HS-5 (cell line): ENCODE results near the gene TEX9.
"Not testable (repeated sequence)": the region's sequence is repeated elsewhere in the genome, so short reads cannot be mapped to it uniquely, and the experiment has no call there.

Source experiments
- DNase-seq: peaks from one replicate; pipeline ENCODE4 v3.0.0-alpha.2; 2012; ENCODE audit warnings: low read depth

TEX9 gene

GRCh38 chr15:56365075-56365711 lies at the start of gene TEX9:
Gene TEX9 (plus strand): TSS chr15:56365426. CDS start chr15:56365451, 25 bp downstream.
- DNase-seq = peak; percentile 58

DNA sequence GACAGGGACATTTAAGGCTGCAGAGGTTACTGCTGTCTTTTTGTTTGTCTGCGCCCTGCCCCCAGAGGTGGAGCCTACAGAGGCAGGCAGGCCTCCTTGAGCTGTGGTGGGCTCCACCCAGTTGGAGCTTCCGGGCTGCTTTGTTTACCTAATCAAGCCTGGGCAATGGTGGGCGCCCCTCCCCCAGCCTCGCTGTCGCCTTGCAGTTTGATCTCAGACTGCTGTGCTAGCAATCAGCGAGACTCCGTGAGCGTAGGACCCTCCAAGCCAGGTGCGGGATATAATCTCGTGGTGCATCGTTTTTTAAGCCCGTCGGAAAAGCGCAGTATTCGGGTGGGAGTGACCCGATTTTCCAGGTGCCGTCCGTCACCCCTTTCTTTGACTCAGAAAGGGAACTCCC lies 48.7 kb upstream of the TEX9 start:
- DNase-seq = not testable (repeated sequence)

DNA sequence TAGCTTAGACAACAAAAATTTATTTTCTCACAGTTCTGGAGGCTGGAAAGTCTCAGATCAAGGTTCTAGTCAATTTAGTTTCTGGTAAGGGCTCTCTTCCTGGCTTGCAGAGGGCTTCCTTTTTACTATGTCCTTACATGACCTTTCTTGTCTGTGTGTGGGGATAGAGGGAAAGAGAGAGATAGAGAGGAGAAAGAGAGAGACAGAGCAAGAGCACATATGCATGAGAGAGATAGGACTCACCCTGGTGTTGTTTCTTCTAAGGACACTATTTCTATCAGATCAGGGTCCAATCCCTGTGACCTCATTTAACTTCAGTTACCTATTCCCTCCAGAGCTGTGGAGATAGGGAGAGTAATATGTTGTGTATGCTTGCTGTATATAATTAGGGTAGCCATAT lies 44.9 kb upstream of the TEX9 start:
- DNase-seq = no peak

- no peak for DNase-seq
Observed at GRCh38 chr15:56320861-56321260, 44.4 kb upstream of the TEX9 start.

DNA sequence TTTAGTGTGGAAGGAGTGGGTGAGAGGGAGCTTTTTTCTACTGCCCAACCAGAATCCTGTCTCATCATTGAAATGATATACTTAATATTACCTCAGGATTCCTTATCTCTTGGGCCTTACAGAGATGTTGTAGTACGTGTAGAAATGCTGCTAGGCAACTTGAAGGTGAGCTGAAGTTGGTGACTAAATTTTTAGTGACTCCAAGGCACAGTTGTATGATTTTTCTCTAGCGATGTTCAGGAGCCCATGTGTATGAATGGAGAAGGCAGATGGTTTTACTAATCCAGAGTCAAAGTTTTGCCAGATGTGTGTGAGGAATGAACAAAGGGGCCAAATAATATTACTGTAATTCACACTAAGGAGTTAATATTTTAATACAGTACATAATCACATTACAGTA lies 42.8 kb upstream of the TEX9 start:
- DNase-seq = no peak

DNA sequence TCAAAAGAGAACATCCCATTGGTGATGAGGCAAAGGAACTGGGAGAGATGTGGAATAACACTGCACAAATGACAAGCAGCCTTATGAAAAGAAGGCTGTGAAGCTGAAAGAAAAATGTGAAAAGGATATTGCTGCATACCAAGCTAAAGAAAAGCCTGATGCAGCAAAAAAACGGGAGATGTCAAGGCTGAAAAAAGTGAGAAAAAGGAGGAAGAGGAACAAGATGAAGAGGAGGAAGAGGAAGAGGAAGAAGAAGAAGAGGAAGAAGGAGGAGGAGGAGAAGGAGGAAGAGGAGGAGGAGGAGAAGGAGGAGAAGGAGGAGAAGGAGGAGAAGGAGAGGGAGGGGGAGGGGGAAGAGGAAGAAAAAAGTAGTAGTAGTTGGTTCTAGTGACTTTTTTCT lies 41.8 kb upstream of the TEX9 start:
- no peak for DNase-seq

- DNase-seq = peak; percentile 50
Observed at GRCh38 chr15:56325186-56325585, 40.0 kb upstream of the TEX9 start.

DNA sequence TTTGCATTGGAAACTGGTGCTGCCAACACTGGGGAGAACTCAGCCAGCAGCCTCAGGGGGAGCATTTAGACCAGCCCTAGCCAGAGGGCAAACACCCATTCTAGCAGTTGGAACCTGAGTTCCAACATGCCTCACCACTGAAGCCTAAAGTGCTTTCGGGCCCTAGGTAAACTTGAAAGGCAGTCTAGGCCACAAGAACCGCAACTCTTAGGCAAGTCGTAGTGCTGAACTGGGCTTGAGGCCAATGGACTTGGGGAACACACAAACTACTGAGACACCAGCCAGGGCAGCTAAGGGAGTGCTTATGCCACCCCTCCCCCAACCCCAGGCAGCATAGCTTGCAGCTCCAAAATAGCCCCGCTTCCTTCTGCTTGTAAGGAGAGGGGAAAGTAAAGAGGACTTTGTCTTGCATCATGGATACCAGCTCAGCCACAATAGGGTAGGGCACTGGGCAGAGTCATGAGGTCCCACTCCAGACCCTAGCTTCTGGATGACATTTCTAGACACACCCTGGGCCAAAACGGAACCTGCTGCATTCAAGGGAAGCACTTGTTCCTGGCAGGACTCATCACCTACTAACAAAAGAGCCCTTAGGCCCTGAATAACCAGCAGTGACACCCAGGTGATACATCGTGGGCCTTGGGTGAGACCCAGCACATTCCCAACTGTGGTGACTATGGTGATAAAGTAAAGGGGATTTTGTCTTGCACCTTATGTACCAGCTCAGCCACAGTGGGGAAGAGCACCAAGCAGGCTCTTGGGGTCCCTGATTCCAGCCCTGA lies 37.3 kb upstream of the TEX9 start:
- no peak for DNase-seq

DNA sequence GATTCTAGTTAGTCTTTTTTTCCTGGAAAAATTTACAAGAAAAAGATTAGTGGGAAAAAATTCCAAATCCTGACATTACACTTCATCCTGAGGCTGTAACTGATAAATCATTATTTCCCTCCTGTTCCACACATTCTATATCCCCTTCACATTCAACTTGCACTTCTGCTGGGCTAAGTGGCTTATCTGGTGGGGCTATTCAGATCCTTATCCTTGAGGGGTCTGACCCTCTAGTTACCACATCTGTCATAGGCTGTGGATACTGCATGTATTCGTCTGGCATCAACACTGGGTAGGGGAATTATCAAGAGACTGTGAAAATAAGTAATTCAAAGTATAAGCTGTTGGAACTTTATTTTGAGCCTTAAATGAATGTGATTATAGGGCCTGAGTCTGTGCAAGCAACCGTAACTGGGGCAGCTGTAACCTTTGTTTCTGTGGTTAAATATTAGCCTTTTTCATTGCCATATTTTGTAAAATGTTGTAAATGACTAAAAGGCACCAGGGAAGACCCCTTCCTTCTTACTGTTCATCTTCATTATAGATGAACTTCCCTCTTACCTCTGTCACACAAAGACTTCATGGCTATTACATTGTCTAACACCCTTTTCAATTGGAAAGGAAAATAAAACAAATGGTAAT lies 28.0 kb upstream of the TEX9 start:
- DNase-seq = no peak

- no peak for DNase-seq
Observed at GRCh38 chr15:56339594-56339993, 25.6 kb upstream of the TEX9 start.

DNA sequence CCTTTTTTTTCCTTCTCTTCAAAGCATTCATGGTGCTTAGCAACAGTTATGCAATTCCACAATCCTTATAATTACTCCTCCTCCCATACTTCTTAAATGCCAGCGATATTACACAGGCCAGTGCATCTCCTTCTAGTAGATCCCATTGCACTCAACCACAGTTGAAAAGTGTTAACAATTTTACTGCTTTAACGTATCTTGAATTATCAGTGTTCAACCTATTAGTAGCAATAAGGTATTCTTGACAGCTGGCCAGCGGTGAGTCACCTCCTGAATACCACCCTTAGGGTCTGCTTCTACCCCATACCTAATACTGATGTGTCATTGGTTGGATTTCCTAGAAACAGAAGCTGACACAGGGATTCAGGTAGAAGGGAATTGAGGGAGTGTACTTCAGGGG lies 24.0 kb upstream of the TEX9 start:
- DNase-seq = no peak

DNA sequence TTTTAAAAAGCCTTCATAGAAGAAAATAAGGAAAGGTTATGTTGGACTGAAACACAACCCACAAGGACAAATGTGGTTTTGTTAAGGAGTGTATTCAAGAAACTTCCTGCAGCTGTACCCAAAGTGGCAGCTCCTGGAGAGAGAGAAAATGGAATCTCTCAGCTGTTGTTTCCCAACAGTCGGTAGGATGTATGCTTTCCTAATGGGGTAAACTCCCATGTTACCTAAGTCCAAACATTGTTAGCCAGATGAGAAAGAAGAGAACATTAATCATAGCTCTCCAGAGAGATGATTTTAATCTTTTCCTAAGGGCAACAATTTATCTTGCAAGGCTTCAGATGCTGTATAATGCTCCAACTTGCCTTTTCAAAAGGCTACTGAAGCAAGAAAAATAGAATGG lies 22.6 kb upstream of the TEX9 start:
- no peak for DNase-seq

GRCh38 chr15:56343879-56344278 lies 21.3 kb upstream of the TEX9 start:
- DNase-seq = no peak

GRCh38 chr15:56344336-56344735 lies 20.9 kb upstream of the TEX9 start:
- no peak for DNase-seq

GRCh38 chr15:56346414-56346813 lies 18.8 kb upstream of the TEX9 start:
- DNase-seq = no peak

DNA sequence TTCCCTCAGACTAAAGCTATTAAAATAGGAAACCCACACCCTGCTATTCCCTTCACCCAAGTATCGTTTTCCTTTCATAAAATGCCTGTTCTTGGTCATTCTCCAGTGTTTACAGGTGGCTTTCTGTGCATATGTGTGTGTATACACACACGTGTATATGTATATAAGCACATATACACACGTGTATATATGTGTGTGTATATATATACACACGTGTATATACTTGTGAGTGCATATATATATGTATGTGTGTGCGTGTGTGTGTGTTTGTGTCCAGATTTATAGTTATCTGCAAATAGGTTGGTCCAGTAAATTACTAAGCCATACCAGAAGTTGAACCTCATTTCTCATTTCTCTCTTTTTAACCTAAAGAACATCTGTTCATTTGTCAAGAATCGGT lies 15.7 kb upstream of the TEX9 start:
- no peak for DNase-seq

DNA sequence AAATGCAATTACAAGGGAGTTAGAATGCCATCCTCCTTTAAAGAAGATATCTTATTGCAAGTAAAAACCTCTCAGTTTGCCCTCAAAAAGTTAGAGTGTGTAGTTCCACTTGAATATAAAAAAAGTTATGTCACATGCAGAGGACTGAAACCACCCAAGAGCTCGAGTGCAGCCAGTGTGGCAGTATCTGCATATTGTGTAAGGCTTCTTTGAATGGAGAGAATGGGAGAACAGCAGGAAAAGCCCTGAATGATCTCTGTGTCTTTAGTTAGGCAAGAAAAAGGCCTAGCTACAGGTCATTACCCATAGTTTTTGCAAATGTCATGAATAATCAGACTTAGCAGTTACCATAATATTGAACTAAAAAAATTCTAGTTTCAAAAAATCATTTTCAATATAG lies 13.9 kb upstream of the TEX9 start:
- no peak for DNase-seq

DNA sequence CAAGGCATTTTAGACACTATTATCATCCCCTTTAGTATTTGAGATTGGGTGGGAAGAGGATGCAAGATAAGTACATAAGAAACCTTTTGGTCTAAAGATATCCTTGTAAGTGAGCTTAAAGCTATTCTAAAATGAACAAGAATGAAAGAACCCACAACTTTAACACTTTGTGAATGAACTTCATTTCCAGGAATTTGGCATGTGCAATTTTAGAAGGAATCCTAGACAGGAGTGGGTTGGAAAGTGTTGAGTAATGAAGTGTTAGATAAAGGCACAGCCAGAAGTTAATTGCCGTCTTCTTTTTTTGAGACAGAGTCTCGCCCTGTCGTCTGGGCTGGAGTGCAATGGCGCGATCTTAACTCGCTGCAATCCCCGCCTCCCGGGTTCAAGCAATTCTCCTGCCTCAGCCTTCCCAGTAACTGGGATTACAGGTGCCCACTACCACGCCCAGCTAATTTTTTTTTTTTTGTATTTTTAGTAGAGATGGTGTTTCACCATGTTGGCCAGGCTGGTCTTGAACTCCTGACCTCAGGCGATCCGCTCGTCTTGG lies 13.2 kb upstream of the TEX9 start:
- DNase-seq = no peak

GRCh38 chr15:56353119-56353518 lies 12.1 kb upstream of the TEX9 start:
- no peak for DNase-seq

GRCh38 chr15:56353740-56354139 lies 11.5 kb upstream of the TEX9 start:
- DNase-seq = no peak

DNA sequence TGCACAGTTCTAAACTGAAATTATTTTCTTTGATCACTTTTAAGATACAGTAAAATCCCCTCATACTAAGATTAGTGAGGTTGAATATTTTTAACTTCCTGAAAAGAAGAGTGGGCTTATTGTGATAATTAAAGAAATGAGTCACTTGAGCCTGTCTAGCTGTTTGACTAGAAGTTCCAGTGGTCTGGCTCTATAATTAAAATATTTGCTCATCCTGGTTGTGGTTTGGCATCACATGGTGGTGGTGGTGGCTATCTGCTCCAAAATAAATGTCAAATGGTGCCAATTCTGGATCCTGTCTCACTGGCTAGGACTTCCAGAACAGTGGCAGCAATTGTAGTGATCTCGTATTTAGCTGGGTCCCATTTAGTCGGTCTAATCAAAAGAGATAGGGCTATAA lies 8.6 kb upstream of the TEX9 start:
- no peak for DNase-seq

DNA sequence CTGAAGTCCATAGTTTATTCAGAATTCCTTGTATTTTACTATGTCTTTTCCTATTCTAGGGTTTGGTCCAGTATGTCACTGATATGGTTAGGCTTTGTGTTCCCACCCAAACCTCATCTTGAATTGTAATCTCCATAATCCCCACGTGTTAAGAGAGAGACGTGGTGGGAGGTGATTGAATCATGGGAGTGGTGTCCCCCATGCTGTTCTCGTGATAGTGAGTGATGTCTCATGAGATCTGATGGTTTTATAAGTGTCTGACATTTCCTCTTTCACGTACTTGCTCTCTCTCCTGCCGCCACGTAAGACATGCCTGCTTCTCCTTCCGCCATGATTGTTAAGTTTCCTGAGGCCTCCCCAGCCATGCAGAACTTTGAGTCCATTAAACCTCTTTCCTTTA lies 6.6 kb upstream of the TEX9 start:
- DNase-seq = no peak

GRCh38 chr15:56361987-56362386 lies 3.2 kb upstream of the TEX9 start:
- DNase-seq = no peak
